ENCODE results near the gene M6PR.

DNA sequence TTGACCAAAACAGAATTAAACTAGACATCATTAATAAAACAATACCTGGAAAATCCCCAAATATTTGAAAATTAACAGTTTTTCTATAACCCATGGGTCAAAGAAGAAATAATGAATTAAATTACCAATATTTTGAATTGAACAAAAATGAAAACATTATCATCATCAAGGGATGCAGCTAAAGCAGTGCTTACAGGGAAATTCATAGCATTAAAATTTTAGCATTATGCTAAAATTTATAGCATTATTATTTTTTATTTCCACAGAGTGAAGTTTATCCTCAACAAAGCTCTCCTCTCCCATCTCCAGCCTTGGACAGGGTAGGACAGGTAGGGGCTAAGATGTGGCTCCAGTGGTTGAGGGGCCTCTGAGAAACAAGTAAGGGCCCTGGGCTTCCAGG, 19.3 kb upstream of the M6PR start:
- TF ChIP-seq, protein P1, sequence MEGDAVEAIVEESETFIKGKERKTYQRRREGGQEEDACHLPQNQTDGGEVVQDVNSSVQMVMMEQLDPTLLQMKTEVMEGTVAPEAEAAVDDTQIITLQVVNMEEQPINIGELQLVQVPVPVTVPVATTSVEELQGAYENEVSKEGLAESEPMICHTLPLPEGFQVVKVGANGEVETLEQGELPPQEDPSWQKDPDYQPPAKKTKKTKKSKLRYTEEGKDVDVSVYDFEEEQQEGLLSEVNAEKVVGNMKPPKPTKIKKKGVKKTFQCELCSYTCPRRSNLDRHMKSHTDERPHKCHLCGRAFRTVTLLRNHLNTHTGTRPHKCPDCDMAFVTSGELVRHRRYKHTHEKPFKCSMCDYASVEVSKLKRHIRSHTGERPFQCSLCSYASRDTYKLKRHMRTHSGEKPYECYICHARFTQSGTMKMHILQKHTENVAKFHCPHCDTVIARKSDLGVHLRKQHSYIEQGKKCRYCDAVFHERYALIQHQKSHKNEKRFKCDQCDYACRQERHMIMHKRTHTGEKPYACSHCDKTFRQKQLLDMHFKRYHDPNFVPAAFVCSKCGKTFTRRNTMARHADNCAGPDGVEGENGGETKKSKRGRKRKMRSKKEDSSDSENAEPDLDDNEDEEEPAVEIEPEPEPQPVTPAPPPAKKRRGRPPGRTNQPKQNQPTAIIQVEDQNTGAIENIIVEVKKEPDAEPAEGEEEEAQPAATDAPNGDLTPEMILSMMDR (IDR thresholded peaks at IDR 0.05) = no peak
- no peak for TF ChIP-seq POLR2A (IDR thresholded peaks at IDR 0.05)
